SU-DHL-6 (cell line): Measurements from ENCODE around the gene ZNF22.

ENCODE experiments used
- H2AFZ ChIP-seq: fragments of 200-600 bp; sonication (generic); 2 replicates; pipeline ENCODE4 v1.6.1; 2014; ENCODE audit warnings: low read depth, mild to moderate bottlenecking, moderate library complexity, mixed read lengths, antibody characterized with exemption, low read length; ENCODE audit not compliant: severe bottlenecking
- H3F3A ChIP-seq: fragments of 200-600 bp; shearing (Covaris generic); 2 replicates; pipeline ENCODE4 v1.6.0; 2016; ENCODE audit warnings: antibody characterized with exemption, mild to moderate bottlenecking; ENCODE audit not compliant: insufficient read depth
- H3K27ac ChIP-seq: fragments of 200-600 bp; sonication (generic); 2 replicates; pipeline ENCODE4 v1.5.1; 2016; ENCODE audit warnings: low read depth, mild to moderate bottlenecking, low read length, moderate library complexity, mixed read lengths
- H3K27me3 ChIP-seq: fragments of 200-600 bp; sonication (generic), shearing (Covaris generic); 2 replicates; pipeline ENCODE4 v1.6.0; 2014; ENCODE audit warnings: mild to moderate bottlenecking, low read length
- H3K36me3 ChIP-seq: fragments of 200-600 bp; sonication (generic); 2 replicates; pipeline ENCODE4 v1.6.1; 2014; ENCODE audit warnings: mild to moderate bottlenecking, low read length, mixed read lengths
- H3K4me2 ChIP-seq: fragments of 300-600, 200-600 bp; shearing (Covaris generic), sonication (generic); 2 replicates; pipeline ENCODE4 v1.6.0; 2014; ENCODE audit warnings: low read length, low read depth, mild to moderate bottlenecking; ENCODE audit not compliant: poor library complexity, severe bottlenecking
- H3K4me3 ChIP-seq: fragments of 200-600 bp; sonication (generic); 2 replicates; pipeline ENCODE4 v1.5.1; 2014; ENCODE audit warnings: antibody characterized with exemption, low read length, mild to moderate bottlenecking, mixed read lengths; ENCODE audit not compliant: insufficient read depth, poor library complexity, severe bottlenecking
- H3K79me2 ChIP-seq: fragments of 200-600 bp; sonication (generic); 2 replicates; pipeline ENCODE4 v1.6.1; 2014; ENCODE audit warnings: mild to moderate bottlenecking, low read length, moderate library complexity; ENCODE audit not compliant: insufficient read depth
- H3K9ac ChIP-seq: fragments of 200-600 bp; sonication (generic); 2 replicates; pipeline ENCODE4 v1.7.0; 2014; ENCODE audit warnings: mild to moderate bottlenecking, low read length
- H3K9me2 ChIP-seq: fragments of 200-600 bp; sonication (generic); replicated peaks from 2 replicates; pipeline ENCODE4 v1.6.1; 2014; ENCODE audit warnings: low read length; ENCODE audit not compliant: insufficient read depth
- H3K9me3 ChIP-seq: fragments of 200-600 bp; sonication (generic); 2 replicates; pipeline ENCODE4 v1.6.1; 2014; ENCODE audit warnings: low read length, mixed read lengths; ENCODE audit not compliant: insufficient read depth
- H4K20me1 ChIP-seq: fragments of 200-600 bp; sonication (generic); 2 replicates; pipeline ENCODE4 v1.6.1; 2014; ENCODE audit warnings: low read depth, mild to moderate bottlenecking, antibody characterized with exemption, low read length, moderate library complexity, mixed read lengths
- EZH2phosphoT487 ChIP-seq: fragments of 200-600 bp; sonication (generic), shearing (Covaris generic); conservative IDR thresholded peaks from 2 replicates; pipeline ENCODE4 v1.6.1; 2018; ENCODE audit warnings: mild to moderate bottlenecking, antibody characterized with exemption, low read length, moderate library complexity, mixed read lengths
- TF ChIP-seq, protein P1 (sequence below): fragments of 200-600 bp; sonication (generic); IDR thresholded peaks from one replicate; pipeline ENCODE4 v1.5.1; 2017; ENCODE audit warnings: antibody characterized with exemption, mild to moderate bottlenecking, low read length, moderate library complexity; ENCODE audit not compliant: insufficient read depth, poor library complexity, severe bottlenecking

ZNF22 gene

GRCh38 chr10:44971935-44972757 is 28.6 kb upstream of the ZNF22 start:
- Histone ChIP-seq H2AFZ (no peak overlapping the region), H3K4me2 (no peak overlapping the region), H3K36me3 (no peaks in the 10 kb centered on the region), H3K4me3 (no peak overlapping the region), H3F3A (no peaks in the 10 kb centered on the region), H3K9me2 (no peaks in the 10 kb centered on the region), H4K20me1 (no peaks in the 10 kb centered on the region), H3K9me3 (no peaks in the 10 kb centered on the region), H3K9ac (no peak overlapping the region), H3K79me2 (no peaks in the 10 kb centered on the region), H3K27me3 (no peaks in the 10 kb centered on the region), H3K27ac (no peak overlapping the region)
- TF ChIP-seq, protein P1, sequence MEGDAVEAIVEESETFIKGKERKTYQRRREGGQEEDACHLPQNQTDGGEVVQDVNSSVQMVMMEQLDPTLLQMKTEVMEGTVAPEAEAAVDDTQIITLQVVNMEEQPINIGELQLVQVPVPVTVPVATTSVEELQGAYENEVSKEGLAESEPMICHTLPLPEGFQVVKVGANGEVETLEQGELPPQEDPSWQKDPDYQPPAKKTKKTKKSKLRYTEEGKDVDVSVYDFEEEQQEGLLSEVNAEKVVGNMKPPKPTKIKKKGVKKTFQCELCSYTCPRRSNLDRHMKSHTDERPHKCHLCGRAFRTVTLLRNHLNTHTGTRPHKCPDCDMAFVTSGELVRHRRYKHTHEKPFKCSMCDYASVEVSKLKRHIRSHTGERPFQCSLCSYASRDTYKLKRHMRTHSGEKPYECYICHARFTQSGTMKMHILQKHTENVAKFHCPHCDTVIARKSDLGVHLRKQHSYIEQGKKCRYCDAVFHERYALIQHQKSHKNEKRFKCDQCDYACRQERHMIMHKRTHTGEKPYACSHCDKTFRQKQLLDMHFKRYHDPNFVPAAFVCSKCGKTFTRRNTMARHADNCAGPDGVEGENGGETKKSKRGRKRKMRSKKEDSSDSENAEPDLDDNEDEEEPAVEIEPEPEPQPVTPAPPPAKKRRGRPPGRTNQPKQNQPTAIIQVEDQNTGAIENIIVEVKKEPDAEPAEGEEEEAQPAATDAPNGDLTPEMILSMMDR: no peak
- no peak for TF ChIP-seq EZH2phosphoT487

- Histone ChIP-seq H3F3A (no peaks in the 10 kb centered on the region), H3K27ac (no peak overlapping the region), H2AFZ (no peak overlapping the region), H3K36me3 (no peaks in the 10 kb centered on the region), H3K9me2 (no peaks in the 10 kb centered on the region), H3K4me2 (no peak overlapping the region), H3K9ac (no peak overlapping the region), H3K27me3 (no peaks in the 10 kb centered on the region), H4K20me1 (no peaks in the 10 kb centered on the region), H3K79me2 (no peaks in the 10 kb centered on the region), H3K9me3 (no peaks in the 10 kb centered on the region), H3K4me3 (no peak overlapping the region)
- TF ChIP-seq, protein P1: no peak
- TF ChIP-seq EZH2phosphoT487: no peak
These were observed 27.8 kb upstream of the ZNF22 start for GRCh38 chr10:44972874-44973306.

- H3K79me2 ChIP-seq: no peaks in the 10 kb centered on the region
- H3K27me3 ChIP-seq: no peaks in the 10 kb centered on the region
- H3K4me3 ChIP-seq: no peak overlapping the region
- no peak overlapping the region for H3K4me2 ChIP-seq
- no peaks in the 10 kb centered on the region for H3K36me3 ChIP-seq
- no peaks in the 10 kb centered on the region for H3F3A ChIP-seq
- H3K27ac ChIP-seq: no peak overlapping the region
- H3K9me3 ChIP-seq: no peaks in the 10 kb centered on the region
- TF ChIP-seq EZH2phosphoT487: no peak
- TF ChIP-seq, protein P1: no peak
- peak overlapping the region; percentile 87 for H2AFZ ChIP-seq
- no peak overlapping the region for H3K9ac ChIP-seq
- no peaks in the 10 kb centered on the region for H4K20me1 ChIP-seq
- H3K9me2 ChIP-seq: no peaks in the 10 kb centered on the region
These were observed 27.2 kb upstream of the ZNF22 start for GRCh38 chr10:44973323-44974081.
